ENCODE measurements around the gene DHPS.
A peak's percentile ranks its signal among the peaks of the same experiment; 100 is the strongest.

DNA sequence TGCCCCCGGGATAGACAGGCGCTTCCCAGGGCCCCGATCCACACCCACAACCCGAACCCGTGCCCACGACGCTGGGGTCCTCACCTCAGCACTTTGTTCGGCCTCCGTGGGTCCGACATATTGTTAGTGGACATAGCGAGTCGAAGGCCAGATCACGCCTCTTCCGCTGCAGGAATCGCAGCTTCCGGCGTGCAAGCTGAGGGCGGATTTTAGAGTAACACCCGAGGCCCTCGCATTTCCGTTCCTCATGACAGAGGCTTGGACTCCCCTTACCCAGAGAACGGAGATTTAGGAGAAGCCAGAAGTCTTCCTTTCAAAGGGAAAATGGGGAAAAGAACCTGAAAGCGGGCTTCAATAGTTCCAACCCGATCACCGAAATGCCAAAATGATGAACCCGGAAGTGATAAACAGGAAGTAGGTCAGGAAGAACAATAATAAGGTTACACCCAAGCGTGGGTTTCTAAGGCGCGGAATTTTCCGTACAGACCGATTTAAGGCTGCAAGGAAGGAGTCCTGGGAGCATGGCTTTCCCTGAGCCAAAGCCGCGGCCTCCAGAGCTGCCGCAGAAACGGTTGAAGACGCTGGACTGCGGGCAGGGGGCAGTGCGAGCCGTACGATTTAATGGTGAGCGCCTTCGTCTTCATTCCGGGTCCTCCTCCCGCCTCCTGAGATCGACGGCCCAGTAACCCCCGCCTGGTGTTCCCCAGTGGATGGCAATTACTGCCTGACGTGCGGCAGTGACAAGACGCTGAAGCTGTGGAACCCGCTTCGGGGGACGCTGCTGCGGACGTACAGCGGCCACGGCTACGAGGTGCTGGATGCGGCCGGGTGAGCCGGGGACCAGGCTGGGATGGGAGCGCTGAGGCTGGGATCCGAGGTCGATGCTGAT is 12.2 kb downstream of the DHPS start:
- TF ChIP-seq, protein P1, sequence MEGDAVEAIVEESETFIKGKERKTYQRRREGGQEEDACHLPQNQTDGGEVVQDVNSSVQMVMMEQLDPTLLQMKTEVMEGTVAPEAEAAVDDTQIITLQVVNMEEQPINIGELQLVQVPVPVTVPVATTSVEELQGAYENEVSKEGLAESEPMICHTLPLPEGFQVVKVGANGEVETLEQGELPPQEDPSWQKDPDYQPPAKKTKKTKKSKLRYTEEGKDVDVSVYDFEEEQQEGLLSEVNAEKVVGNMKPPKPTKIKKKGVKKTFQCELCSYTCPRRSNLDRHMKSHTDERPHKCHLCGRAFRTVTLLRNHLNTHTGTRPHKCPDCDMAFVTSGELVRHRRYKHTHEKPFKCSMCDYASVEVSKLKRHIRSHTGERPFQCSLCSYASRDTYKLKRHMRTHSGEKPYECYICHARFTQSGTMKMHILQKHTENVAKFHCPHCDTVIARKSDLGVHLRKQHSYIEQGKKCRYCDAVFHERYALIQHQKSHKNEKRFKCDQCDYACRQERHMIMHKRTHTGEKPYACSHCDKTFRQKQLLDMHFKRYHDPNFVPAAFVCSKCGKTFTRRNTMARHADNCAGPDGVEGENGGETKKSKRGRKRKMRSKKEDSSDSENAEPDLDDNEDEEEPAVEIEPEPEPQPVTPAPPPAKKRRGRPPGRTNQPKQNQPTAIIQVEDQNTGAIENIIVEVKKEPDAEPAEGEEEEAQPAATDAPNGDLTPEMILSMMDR (IDR thresholded peaks at IDR 0.05; ENCODE audit: insufficient read depth, low read length): no peak
- TF ChIP-seq POLR2AphosphoS5 (IDR thresholded peaks at IDR 0.05; ENCODE audit: low read depth): peak; percentile 57
- TF ChIP-seq, protein P2, sequence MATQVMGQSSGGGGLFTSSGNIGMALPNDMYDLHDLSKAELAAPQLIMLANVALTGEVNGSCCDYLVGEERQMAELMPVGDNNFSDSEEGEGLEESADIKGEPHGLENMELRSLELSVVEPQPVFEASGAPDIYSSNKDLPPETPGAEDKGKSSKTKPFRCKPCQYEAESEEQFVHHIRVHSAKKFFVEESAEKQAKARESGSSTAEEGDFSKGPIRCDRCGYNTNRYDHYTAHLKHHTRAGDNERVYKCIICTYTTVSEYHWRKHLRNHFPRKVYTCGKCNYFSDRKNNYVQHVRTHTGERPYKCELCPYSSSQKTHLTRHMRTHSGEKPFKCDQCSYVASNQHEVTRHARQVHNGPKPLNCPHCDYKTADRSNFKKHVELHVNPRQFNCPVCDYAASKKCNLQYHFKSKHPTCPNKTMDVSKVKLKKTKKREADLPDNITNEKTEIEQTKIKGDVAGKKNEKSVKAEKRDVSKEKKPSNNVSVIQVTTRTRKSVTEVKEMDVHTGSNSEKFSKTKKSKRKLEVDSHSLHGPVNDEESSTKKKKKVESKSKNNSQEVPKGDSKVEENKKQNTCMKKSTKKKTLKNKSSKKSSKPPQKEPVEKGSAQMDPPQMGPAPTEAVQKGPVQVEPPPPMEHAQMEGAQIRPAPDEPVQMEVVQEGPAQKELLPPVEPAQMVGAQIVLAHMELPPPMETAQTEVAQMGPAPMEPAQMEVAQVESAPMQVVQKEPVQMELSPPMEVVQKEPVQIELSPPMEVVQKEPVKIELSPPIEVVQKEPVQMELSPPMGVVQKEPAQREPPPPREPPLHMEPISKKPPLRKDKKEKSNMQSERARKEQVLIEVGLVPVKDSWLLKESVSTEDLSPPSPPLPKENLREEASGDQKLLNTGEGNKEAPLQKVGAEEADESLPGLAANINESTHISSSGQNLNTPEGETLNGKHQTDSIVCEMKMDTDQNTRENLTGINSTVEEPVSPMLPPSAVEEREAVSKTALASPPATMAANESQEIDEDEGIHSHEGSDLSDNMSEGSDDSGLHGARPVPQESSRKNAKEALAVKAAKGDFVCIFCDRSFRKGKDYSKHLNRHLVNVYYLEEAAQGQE (IDR thresholded peaks at IDR 0.05; ENCODE audit: insufficient replicate concordance, low read depth): peak; percentile 49
- peak; percentile 99 for TF ChIP-seq GABPA (IDR thresholded peaks at IDR 0.05; ENCODE audit: low read depth)
- 0 out of 2 replicates have a peak, but pooled peaks have one; percentile 9 for TF ChIP-seq SPI1 (IDR thresholded peaks at IDR 0.05; ENCODE audit: borderline replicate concordance, low read depth)
